HG03565 (cell line): ENCODE results near the gene MMP3.

Experiments
- ATAC-seq: cut with Tn5 transposase; IDR thresholded peaks from one replicate; pipeline ENCODE4 v1.9.1; 2021; ENCODE audit warnings: mild to moderate bottlenecking, moderate library complexity; ENCODE audit not compliant: unreplicated experiment

The MMP3 gene

DNA sequence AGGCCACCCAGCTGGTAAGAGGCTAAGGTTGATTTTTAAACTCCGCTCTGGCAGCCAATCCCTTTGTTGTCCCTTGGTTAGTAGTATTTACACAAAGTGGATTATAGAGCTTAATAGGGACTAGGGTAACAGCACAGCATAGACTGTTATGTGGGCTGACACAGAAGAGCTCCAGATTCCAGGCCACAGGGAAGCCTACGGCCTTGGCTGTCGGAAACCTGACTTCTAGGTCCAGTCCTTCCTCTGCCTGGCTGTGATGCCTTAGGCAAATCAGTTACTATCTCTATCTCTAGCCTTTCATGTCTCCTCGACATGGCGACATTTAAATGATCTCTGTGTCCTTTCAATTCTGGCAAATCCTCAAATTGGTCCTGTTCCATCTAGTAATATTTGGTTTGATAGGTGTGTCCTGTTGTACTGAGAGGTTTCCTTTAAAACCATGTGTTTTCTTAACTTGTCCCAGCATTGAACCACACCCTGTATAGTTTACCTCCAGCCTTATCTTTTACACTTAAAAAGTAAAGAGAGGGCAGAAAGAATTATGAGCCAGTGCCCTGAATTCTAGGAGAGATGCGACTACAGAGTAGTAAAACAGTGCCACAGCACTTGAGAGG lies 49.6 kb downstream of the MMP3 start:
- ATAC-seq = no peak

DNA sequence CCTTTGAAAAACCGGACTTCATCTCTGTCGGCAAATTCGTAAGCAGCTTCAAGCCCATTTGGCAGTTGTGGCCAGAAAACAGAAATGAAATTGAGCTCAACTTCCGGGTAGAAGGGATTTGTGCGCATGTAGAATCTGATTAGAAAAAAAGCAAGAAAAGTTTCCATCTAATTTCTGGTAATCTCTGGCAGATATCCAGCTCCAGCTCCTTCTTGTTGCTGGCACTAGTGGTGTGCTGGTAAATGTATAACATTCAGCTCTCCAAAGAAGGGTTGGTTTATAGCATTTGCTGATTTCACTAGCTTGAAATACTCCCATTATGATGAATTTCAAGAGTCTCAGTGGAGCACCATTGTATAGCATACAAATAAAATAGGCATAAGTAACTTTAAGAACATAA lies 50.8 kb downstream of the MMP3 start:
- ATAC-seq = no peak

DNA sequence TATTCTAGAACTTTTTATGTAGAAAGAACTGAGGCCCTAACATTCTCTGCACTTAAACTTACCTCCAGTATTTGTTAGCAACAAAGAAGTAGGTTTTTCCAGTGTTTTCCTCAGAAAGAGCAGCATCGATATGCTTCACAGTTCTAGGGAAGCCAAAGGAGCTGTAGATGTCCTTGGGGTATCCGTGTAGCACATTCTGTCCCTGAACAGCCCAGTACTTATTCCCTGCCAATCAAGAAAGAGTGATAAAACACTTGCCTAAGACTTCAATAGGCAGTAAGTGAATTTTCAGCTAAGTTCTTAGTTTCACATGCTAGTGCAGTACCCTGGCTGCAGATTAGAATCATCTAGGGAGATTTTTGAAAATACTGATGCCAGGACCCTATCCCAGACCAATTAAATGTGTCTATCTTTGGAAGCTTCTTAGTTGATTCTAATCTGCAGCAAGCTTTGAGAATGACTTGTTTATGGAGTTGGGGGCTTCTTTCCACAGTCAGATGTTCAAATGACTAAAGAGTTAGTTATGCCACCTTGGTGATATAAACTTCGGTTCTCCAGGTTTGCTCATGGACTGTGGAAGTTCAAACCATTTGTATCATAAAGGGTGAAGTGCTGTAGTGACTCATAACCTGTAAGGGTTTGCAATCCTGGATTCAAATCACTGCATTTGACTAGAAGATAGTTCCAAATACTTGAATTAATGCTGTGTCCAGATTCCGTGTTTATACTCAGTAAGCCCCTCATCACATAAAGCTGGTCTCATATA lies 52.0 kb downstream of the MMP3 start:
- ATAC-seq = no peak

DNA sequence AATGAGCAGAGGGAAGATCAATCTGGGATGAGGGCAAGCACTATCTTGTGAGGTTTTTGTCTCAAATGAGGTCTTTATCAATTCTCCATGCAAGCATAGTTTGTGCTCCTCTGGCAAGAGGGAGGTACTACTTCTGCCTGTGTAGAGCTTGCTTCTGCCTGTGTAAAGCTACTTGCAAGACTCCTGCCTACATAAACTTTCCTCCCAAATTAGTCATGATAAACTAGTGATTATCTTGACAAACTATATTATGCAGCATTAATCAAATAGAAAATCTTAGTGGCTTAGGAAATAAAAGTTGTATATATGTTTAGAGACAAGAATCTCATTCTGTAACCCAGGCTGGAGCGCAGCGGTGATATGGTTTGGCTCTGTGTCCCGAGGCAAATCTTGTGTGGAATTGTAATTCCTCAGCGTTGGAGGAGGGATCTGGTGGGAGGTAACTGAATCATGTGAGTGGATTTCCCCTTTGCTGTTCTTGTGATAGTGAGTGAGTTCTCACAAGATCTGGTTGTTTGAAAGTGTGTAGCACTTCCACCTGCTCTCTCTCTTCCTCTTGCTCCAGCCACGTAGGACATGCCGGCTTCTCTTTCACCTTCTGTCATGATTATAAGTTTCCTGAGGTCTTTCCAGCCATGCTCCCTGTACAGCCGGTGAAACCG lies 54.9 kb downstream of the MMP3 start:
- ATAC-seq = no peak
